ENCODE measurements around the gene HTRA3. TPM values are rescaled to one million over a fixed set of nuclear protein-coding genes. Genes with fewer than 3 reads are reported as not detected.

The HTRA3 gene
- total RNA-seq, 1 experiment from 2014 or later, result 0.03 TPM

- no peaks in the 10 kb centered on the region for H3K36me3 ChIP-seq
- H3K27me3 ChIP-seq (replicated peaks), result no peaks in the 10 kb centered on the region
- peaks cover 4% of the 10 kb centered on the region for H3K4me1 ChIP-seq (replicated peaks)
- no peak overlapping the region for H3K27ac ChIP-seq
- H3K9me3 ChIP-seq (replicated peaks), result no peaks in the 10 kb centered on the region
- H3K4me3 ChIP-seq, result no peak overlapping the region
- DNase-seq (ENCODE audit: low read depth in 1 of 2, low spot score in 2 of 2), result no peak
Measured at GRCh38 chr4:8245884-8246833, 23.4 kb upstream of the HTRA3 start.

GRCh38 chr4:8247047-8247930, 22.3 kb upstream of the HTRA3 start:
- Histone ChIP-seq H3K36me3 (no peaks in the 10 kb centered on the region), H3K4me3 (no peak overlapping the region), H3K4me1 (replicated peaks) (peaks cover 3% of the 10 kb centered on the region), H3K9me3 (replicated peaks) (no peaks in the 10 kb centered on the region), H3K27me3 (replicated peaks) (no peaks in the 10 kb centered on the region), H3K27ac (no peak overlapping the region)
- DNase-seq (ENCODE audit: low read depth in 1 of 2, low spot score in 2 of 2), result no peak

- Histone ChIP-seq H3K36me3 (no peaks in the 10 kb centered on the region), H3K4me3 (no peak overlapping the region), H3K4me1 (replicated peaks) (no peaks in the 10 kb centered on the region), H3K27me3 (replicated peaks) (no peaks in the 10 kb centered on the region), H3K27ac (no peak overlapping the region), H3K9me3 (replicated peaks) (no peaks in the 10 kb centered on the region)
- DNase-seq (ENCODE audit: low read depth in 1 of 2, low spot score in 2 of 2), result no peak
Measured at GRCh38 chr4:8248091-8248490, 21.5 kb upstream of the HTRA3 start.

- Histone ChIP-seq H3K4me1 (replicated peaks) (no peaks in the 10 kb centered on the region), H3K4me3 (no peak overlapping the region), H3K27ac (no peak overlapping the region), H3K27me3 (replicated peaks) (no peaks in the 10 kb centered on the region), H3K9me3 (replicated peaks) (no peaks in the 10 kb centered on the region), H3K36me3 (no peaks in the 10 kb centered on the region)
- DNase-seq (ENCODE audit: low read depth in 1 of 2, low spot score in 2 of 2), result no peak
Measured at GRCh38 chr4:8250227-8250626, 19.3 kb upstream of the HTRA3 start.

- Histone ChIP-seq H3K36me3 (no peaks in the 10 kb centered on the region), H3K4me3 (no peak overlapping the region), H3K9me3 (replicated peaks) (no peaks in the 10 kb centered on the region), H3K27me3 (replicated peaks) (no peaks in the 10 kb centered on the region), H3K27ac (no peak overlapping the region), H3K4me1 (replicated peaks) (no peaks in the 10 kb centered on the region)
- no peak for DNase-seq (ENCODE audit: low read depth in 1 of 2, low spot score in 2 of 2)
Measured at GRCh38 chr4:8250637-8251036, 18.9 kb upstream of the HTRA3 start.

GRCh38 chr4:8251110-8251883, 18.3 kb upstream of the HTRA3 start:
- H3K36me3 ChIP-seq, result no peaks in the 10 kb centered on the region
- no peak for DNase-seq (ENCODE audit: low read depth in 1 of 2, low spot score in 2 of 2)
- no peak overlapping the region for H3K27ac ChIP-seq
- H3K9me3 ChIP-seq (replicated peaks), result no peaks in the 10 kb centered on the region
- H3K4me1 ChIP-seq (replicated peaks), result no peaks in the 10 kb centered on the region
- no peaks in the 10 kb centered on the region for H3K27me3 ChIP-seq (replicated peaks)
- H3K4me3 ChIP-seq, result no peak overlapping the region

GRCh38 chr4:8252301-8253173, 17.0 kb upstream of the HTRA3 start:
- no peak for DNase-seq (ENCODE audit: low read depth in 1 of 2, low spot score in 2 of 2)
- Histone ChIP-seq H3K4me1 (replicated peaks) (no peaks in the 10 kb centered on the region), H3K36me3 (no peaks in the 10 kb centered on the region)

GRCh38 chr4:8254076-8254475, 15.5 kb upstream of the HTRA3 start:
- no peak for DNase-seq (ENCODE audit: low read depth in 1 of 2, low spot score in 2 of 2)
- Histone ChIP-seq H3K4me3 (no peak overlapping the region), H3K4me1 (replicated peaks) (no peaks in the 10 kb centered on the region), H3K36me3 (no peaks in the 10 kb centered on the region), H3K9me3 (replicated peaks) (no peaks in the 10 kb centered on the region), H3K27me3 (replicated peaks) (no peaks in the 10 kb centered on the region), H3K27ac (no peak overlapping the region)

More at GRCh38 chr4:8252301-8253173, 17.0 kb upstream of the HTRA3 start:
- Histone ChIP-seq H3K4me3 (no peak overlapping the region), H3K27ac (no peak overlapping the region), H3K27me3 (replicated peaks) (no peaks in the 10 kb centered on the region), H3K9me3 (replicated peaks) (no peaks in the 10 kb centered on the region)

GRCh38 chr4:8255698-8256441, 13.7 kb upstream of the HTRA3 start:
- Histone ChIP-seq H3K36me3 (no peaks in the 10 kb centered on the region), H3K27ac (no peak overlapping the region), H3K4me1 (replicated peaks) (peaks cover 5% of the 10 kb centered on the region), H3K4me3 (no peak overlapping the region), H3K27me3 (replicated peaks) (no peaks in the 10 kb centered on the region), H3K9me3 (replicated peaks) (no peaks in the 10 kb centered on the region)
- DNase-seq (ENCODE audit: low read depth in 1 of 2, low spot score in 2 of 2), result no peak

- Histone ChIP-seq H3K4me3 (no peak overlapping the region), H3K36me3 (no peaks in the 10 kb centered on the region), H3K9me3 (replicated peaks) (no peaks in the 10 kb centered on the region), H3K4me1 (replicated peaks) (peaks cover 8% of the 10 kb centered on the region), H3K27me3 (replicated peaks) (no peaks in the 10 kb centered on the region), H3K27ac (no peak overlapping the region)
- DNase-seq (ENCODE audit: low read depth in 1 of 2, low spot score in 2 of 2), result no peak
Measured at GRCh38 chr4:8257854-8258253, 11.7 kb upstream of the HTRA3 start.

GRCh38 chr4:8258552-8259212, 10.9 kb upstream of the HTRA3 start:
- H3K36me3 ChIP-seq, result no peaks in the 10 kb centered on the region
- no peak for DNase-seq (ENCODE audit: low read depth in 1 of 2, low spot score in 2 of 2)
- H3K4me3 ChIP-seq, result no peak overlapping the region
- no peaks in the 10 kb centered on the region for H3K27me3 ChIP-seq (replicated peaks)
- H3K4me1 ChIP-seq (replicated peaks), result peaks cover 8% of the 10 kb centered on the region
- H3K9me3 ChIP-seq (replicated peaks), result no peaks in the 10 kb centered on the region
- no peak overlapping the region for H3K27ac ChIP-seq
